OCI-LY7 (cell line): ENCODE data around the gene OOSP4A. TPM values are rescaled to one million over a fixed set of nuclear protein-coding genes. Genes with fewer than 3 reads are reported as not detected.

Experiments
- BruUV-seq: library from RNA; stranded (reverse); fragments of 400-500 nt; replicated peaks from 2 replicates; lab custom pipeline; 2021; lab: Mats Ljungman, UMichigan
- CTCF ChIA-PET: fragments of 300-600 bp; sonication (Branson Sonifier 250); formaldehyde crosslinking; loops from one replicate; lab custom pipeline; 2022; ENCODE audit warnings: antibody characterized with exemption; ENCODE audit not compliant: unreplicated experiment; lab: Charles Lee
- POLR2A ChIA-PET: fragments of 300-600 bp; sonication (Branson Sonifier 250); formaldehyde crosslinking; loops from one replicate; lab custom pipeline; 2022; ENCODE audit warnings: antibody characterized with exemption; lab: Charles Lee
- DNase-seq: peaks from one replicate; pipeline ENCODE4 v3.0.0-alpha.2; 2015; ENCODE audit warnings: low spot score
- H2AFZ ChIP-seq: fragments of 200-600 bp; sonication (generic), shearing (Covaris generic); 2 replicates; pipeline ENCODE4 v1.6.1; 2014; ENCODE audit warnings: mild to moderate bottlenecking, antibody characterized with exemption, low read length, moderate library complexity
- H3K27ac ChIP-seq: fragments of 200-600 bp; sonication (generic); 2 replicates; pipeline ENCODE4 v1.5.1; 2014; ENCODE audit warnings: mixed run types, low read depth, mild to moderate bottlenecking, moderate library complexity, low read length, inconsistent platforms; ENCODE audit not compliant: poor library complexity, severe bottlenecking
- H3K36me3 ChIP-seq: fragments of 200-600 bp; sonication (generic); 2 replicates; pipeline ENCODE4 v1.6.1; 2014; ENCODE audit warnings: mild to moderate bottlenecking, antibody characterized with exemption, low read length, moderate library complexity, mixed read lengths; ENCODE audit not compliant: insufficient read depth
- H3K4me1 ChIP-seq: fragments of 200-600 bp; sonication (generic); 2 replicates; pipeline ENCODE4 v1.5.1; 2014; ENCODE audit warnings: mild to moderate bottlenecking, low read length; ENCODE audit not compliant: insufficient read depth, poor library complexity, severe bottlenecking
- H3K4me2 ChIP-seq: fragments of 200-600 bp; sonication (generic); 2 replicates; pipeline ENCODE4 v1.6.1; 2014; ENCODE audit warnings: mild to moderate bottlenecking, low read length
- H3K4me3 ChIP-seq: fragments of 200-600 bp; sonication (generic); 2 replicates; pipeline ENCODE4 v1.5.1; 2014; ENCODE audit warnings: mild to moderate bottlenecking, low read depth, low read length; ENCODE audit not compliant: poor library complexity, severe bottlenecking
- H3K79me2 ChIP-seq: fragments of 200-600 bp; sonication (generic); 2 replicates; pipeline ENCODE4 v1.6.1; 2016; ENCODE audit warnings: low read depth, mild to moderate bottlenecking, low read length, moderate library complexity, mixed read lengths; ENCODE audit not compliant: insufficient read depth
- H3K9me2 ChIP-seq: fragments of 200-600 bp; sonication (generic); 2 replicates; pipeline ENCODE4 v1.6.1; 2016; ENCODE audit warnings: mild to moderate bottlenecking, low read length, mixed read lengths; ENCODE audit not compliant: insufficient read depth
- H3K9me3 ChIP-seq: fragments of 200-600 bp; sonication (generic); 2 replicates; pipeline ENCODE4 v1.6.1; 2014; ENCODE audit warnings: mild to moderate bottlenecking, mixed run types, low read length, mixed read lengths
- H4K20me1 ChIP-seq: fragments of 200-600 bp; sonication (generic); 2 replicates; pipeline ENCODE4 v1.6.1; 2014; ENCODE audit warnings: mild to moderate bottlenecking, antibody characterized with exemption, low read length, moderate library complexity, mixed read lengths; ENCODE audit not compliant: insufficient read depth
- EZH2phosphoT487 ChIP-seq: fragments of 200-600 bp; sonication (generic); IDR thresholded peaks from 2 replicates; pipeline ENCODE4 v1.6.1; 2018; ENCODE audit warnings: low read depth, borderline replicate concordance, mild to moderate bottlenecking, mixed run types, antibody characterized with exemption, low read length, moderate library complexity, mixed read lengths
- intact Hi-C: fragments of 100-400 bp; cut with micrococcal nuclease; formaldehyde crosslinking; loops from one replicate; pipeline ENCODE4 v1.10.0; 2022; ENCODE audit not compliant: unreplicated experiment
- total RNA-seq, 2 experiments: library from RNA; depleted of rRNA in 1 of 2; stranded (reverse); fragments of >200 nt in 1 of 2; shearing (Covaris generic) in 1 of 2; gene quantifications; 2 replicates each; pipeline ENCODE4 v1.2.3, GENCODE V29; 2014 to 2022
- TF ChIP-seq, protein P1 (sequence below): fragments of 200-600 bp; sonication (generic); conservative IDR thresholded peaks from 2 replicates; pipeline ENCODE4 v1.5.1; 2014; ENCODE audit warnings: mild to moderate bottlenecking, antibody characterized with exemption, low read length, moderate library complexity, mixed read lengths

The OOSP4A gene
- total RNA-seq, 2 experiments from 2014 or later, result not detected

DNA sequence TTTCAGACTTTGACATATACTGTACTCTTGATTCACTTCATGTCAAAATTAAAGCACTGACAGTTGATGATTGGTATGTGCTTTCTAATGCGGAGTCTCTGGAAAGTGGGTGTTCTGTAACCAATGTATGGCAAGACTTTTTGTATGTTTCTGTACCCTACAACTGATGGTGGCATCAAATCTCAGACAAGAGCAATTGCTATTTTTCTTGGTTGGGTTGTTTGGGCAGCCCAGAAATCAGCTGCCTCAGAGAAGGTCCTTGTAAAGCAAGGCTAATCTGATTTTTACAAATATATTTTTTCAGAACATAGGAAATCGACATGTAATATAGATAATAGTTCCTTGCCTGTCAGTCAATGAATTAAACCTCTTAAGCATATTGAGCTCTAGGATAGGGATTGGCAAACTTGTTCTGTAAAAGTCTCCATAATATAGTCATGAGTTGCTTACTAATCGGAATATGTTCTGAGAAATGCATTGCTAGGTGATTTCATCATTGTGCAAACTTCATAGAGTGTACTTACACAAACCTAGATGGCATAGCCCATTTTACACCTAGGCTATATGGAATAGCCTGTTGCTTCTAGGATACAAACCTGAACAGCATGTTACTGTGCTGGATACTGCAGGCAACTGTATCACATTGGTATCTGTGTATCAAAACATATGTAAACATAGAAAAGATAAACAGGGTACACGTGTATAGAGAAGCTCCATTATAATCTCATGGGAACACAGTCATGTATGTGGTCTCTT, 10.2 kb upstream of the OOSP4A start:
- POLR2A ChIA-PET, result no interaction called here

DNA sequence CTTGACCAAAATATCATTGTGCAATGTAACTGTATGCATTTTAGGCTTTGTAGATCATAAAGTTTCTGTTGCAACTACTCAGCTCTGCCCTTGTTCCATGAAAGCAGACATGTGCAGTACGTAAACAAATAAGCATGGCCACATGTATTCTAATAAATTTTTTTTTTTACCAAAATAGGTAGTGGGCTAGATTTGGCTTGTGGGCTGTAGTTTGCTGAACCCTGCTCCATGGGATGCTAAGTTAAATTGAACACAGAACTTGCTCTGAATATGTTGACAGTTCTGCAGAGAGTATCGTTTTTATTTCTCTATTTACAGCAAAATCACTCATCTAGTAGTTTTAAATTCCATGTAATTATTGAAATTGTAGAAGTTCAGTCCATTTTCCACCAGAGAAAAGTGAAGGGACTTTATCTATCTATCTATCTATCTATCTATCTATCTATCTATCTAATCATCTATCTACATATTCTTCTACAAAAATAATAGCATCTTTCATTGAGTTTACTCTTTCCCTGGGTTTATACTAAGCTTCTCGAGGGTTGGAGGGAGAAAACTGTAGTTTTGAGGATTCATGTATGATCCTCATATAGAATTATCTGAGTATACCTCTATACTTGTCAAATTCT, 9.5 kb upstream of the OOSP4A start:
- intact Hi-C loops, result no loop called here
- DNase-seq, result no peak
- no peaks in the 10 kb centered on the region for H3K9me3 ChIP-seq
- H3K9me2 ChIP-seq, result no peaks in the 10 kb centered on the region
- H3K79me2 ChIP-seq, result no peaks in the 10 kb centered on the region
- H4K20me1 ChIP-seq, result no peaks in the 10 kb centered on the region
- H2AFZ ChIP-seq, result no peak overlapping the region
- H3K4me2 ChIP-seq, result no peak overlapping the region
- no peak overlapping the region for H3K27ac ChIP-seq
- ChIA-PET POLR2A (no interaction called here), CTCF (no interaction called here)
- no peak overlapping the region for H3K4me3 ChIP-seq
- no peaks in the 10 kb centered on the region for H3K4me1 ChIP-seq
- TF ChIP-seq EZH2phosphoT487, result no peak
- TF ChIP-seq, protein P1, sequence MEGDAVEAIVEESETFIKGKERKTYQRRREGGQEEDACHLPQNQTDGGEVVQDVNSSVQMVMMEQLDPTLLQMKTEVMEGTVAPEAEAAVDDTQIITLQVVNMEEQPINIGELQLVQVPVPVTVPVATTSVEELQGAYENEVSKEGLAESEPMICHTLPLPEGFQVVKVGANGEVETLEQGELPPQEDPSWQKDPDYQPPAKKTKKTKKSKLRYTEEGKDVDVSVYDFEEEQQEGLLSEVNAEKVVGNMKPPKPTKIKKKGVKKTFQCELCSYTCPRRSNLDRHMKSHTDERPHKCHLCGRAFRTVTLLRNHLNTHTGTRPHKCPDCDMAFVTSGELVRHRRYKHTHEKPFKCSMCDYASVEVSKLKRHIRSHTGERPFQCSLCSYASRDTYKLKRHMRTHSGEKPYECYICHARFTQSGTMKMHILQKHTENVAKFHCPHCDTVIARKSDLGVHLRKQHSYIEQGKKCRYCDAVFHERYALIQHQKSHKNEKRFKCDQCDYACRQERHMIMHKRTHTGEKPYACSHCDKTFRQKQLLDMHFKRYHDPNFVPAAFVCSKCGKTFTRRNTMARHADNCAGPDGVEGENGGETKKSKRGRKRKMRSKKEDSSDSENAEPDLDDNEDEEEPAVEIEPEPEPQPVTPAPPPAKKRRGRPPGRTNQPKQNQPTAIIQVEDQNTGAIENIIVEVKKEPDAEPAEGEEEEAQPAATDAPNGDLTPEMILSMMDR, result no peak
- BruUV-seq, result no TSS peak
- no peaks in the 10 kb centered on the region for H3K36me3 ChIP-seq

More for the DNA sequence above, 10.2 kb upstream of the OOSP4A start:
- H3K9me2 ChIP-seq, result no peaks in the 10 kb centered on the region
- H3K4me1 ChIP-seq, result no peaks in the 10 kb centered on the region
- no peaks in the 10 kb centered on the region for H3K79me2 ChIP-seq
- intact Hi-C loops, result no loop called here
- no peaks in the 10 kb centered on the region for H3K9me3 ChIP-seq
- H3K4me3 ChIP-seq, result no peak overlapping the region
- H4K20me1 ChIP-seq, result no peaks in the 10 kb centered on the region
- BruUV-seq, result no TSS peak
- no peak overlapping the region for H2AFZ ChIP-seq
- TF ChIP-seq EZH2phosphoT487, result no peak
- TF ChIP-seq, protein P1, result no peak
- no peak overlapping the region for H3K27ac ChIP-seq
- no peaks in the 10 kb centered on the region for H3K36me3 ChIP-seq
- no peak overlapping the region for H3K4me2 ChIP-seq
- CTCF ChIA-PET, result no interaction called here
- DNase-seq, result no peak

DNA sequence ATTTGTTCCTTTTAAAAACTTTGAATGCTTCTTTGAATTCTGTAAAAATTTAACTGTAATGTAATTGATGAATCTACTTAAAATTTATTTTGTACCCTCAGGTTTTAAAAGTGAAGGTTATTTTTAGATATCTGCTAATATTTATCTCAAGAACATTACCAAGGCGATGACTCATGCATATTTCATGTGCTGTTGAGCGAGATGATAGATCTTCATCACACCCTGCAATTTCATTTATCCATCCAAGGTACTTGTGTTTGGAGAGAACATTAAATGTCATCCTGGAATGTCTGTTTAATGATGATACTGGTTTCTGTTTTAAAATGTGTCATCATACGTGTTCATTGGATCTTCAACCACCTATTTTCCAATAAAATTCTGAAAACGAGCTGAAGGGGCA, 6.7 kb upstream of the OOSP4A start:
- Histone ChIP-seq H4K20me1 (no peaks in the 10 kb centered on the region), H3K36me3 (no peaks in the 10 kb centered on the region), H3K4me3 (no peak overlapping the region), H3K9me2 (no peaks in the 10 kb centered on the region), H3K9me3 (no peaks in the 10 kb centered on the region), H2AFZ (no peak overlapping the region), H3K4me2 (no peak overlapping the region), H3K27ac (no peak overlapping the region), H3K4me1 (no peaks in the 10 kb centered on the region), H3K79me2 (no peaks in the 10 kb centered on the region)
- ChIA-PET CTCF (no interaction called here), POLR2A (interaction anchor here (1.0 kb wide), 1 partner anchor 12 kb away, joined by 4 read pairs; no protein-coding TSS in a partner anchor)
- intact Hi-C loops, result no loop called here
- no peak for DNase-seq
- no TSS peak for BruUV-seq
- TF ChIP-seq EZH2phosphoT487, result no peak
- TF ChIP-seq, protein P1, result no peak
